Measurements from ENCODE around the gene CASS4. TPM values are rescaled to one million over a fixed set of nuclear protein-coding genes. Genes with fewer than 3 reads are reported as not detected.

The CASS4 gene
- total RNA-seq, 1 donor from 2014 or later, result 4.7 TPM

Other genes with a start within 250 kb of the CASS4 start
- not detected in 2 replicates for gene MC3R, start 163.5 kb upstream of the CASS4 start, total RNA-seq
- 9.2 TPM in 2 replicates for gene FAM210B, start 53.3 kb upstream of the CASS4 start, total RNA-seq
- 64.8 and 71.1 TPM in 2 replicates for gene AURKA, start 20.0 kb upstream of the CASS4 start, total RNA-seq
- 51.2 and 52.1 TPM in 2 replicates for gene CSTF1, start 19.6 kb upstream of the CASS4 start, total RNA-seq
- gene RTF2, start 56.4 kb downstream of the CASS4 start, total RNA-seq, result 103 and 107 TPM in 2 replicates
- 1.2 and 1.7 TPM in 2 replicates for gene FAM209A, start 112.5 kb downstream of the CASS4 start, total RNA-seq
- gene FAM209B, start 121.0 kb downstream of the CASS4 start, total RNA-seq, result 0.97 and 1.8 TPM in 2 replicates
- not detected in 2 replicates for gene TFAP2C, start 217.0 kb downstream of the CASS4 start, total RNA-seq

Measured in activated T-helper 2 cell treated with anti-CD3 and anti-CD28 coated beads, Interferon-gamma antibody, Interleukin-2, Interleukin-4, amounts not matched to agents 10 μg/mL and 5 μg/mL and 100 μg/mL, durations not matched to agents 14 hours and 24 hours and 36 hours (primary cell).